ENCODE data around the gene LPIN2.

The LPIN2 gene

DNA sequence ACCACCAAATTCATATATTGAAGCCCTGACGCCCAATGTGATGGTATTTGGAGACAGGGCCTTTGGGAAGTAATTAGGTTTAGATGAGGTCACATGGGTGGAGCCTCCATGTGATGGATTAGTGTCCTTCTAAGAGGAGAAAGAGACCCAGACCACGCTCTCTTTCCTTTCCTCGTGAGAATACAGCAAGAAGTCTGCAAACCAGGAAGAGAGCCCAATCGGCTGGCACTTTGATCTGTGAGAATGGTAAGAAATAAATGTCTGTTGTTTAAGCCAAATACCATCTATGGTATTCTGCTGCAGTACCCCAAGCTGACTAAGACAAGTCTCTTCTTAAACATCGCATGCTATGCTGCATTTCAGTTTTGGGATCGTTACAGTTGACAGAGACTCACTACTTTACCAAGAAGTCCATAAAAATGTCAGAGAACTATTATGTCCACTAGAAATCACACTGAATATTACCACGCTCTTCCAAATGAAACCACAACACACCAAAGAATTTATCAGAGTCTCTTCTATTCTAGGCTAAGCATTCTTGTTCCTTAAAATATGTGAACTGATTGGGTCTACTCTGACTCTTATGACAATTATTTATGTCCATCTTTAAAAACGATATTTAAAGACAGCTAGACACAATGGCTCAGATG, 48.5 kb downstream of the LPIN2 start:
- no peak overlapping the region for H3K27ac ChIP-seq (ENCODE audit: low read depth, low read length)
- H3K36me3 ChIP-seq (ENCODE audit: control insufficient read depth in 1 of 2, insufficient read depth in 2 of 2, low read length in 2 of 2), result no peaks in the 10 kb centered on the region
- H3K4me1 ChIP-seq (ENCODE audit: control insufficient read depth in 1 of 2, insufficient read depth in 2 of 2, low read length in 2 of 2), result peaks cover 53 to 66% of the 10 kb centered on the region in 2 donors
- H3K27me3 ChIP-seq (ENCODE audit: control insufficient read depth in 1 of 2, insufficient read depth in 2 of 2, low read length in 2 of 2), result no peaks in the 10 kb centered on the region
- no peak overlapping the region for H3K9ac ChIP-seq (ENCODE audit: low read depth in 1 of 2, low read length in 2 of 2)
- no peak overlapping the region for H3K4me3 ChIP-seq (ENCODE audit: low read depth in 1 of 2, low read length in 2 of 2)
- no peaks in the 10 kb centered on the region for H3K9me3 ChIP-seq (ENCODE audit: control insufficient read depth in 1 of 2, low read length in 2 of 2)
